D341Med (cell line): ENCODE data around the gene THBS3.
A peak's percentile ranks its signal among the peaks of the same experiment; 100 is the strongest.
"Not testable (repeated sequence)": the region's sequence is repeated elsewhere in the genome, so short reads cannot be mapped to it uniquely, and the experiment has no call there.

ENCODE experiments used
- DNase-seq: peaks from one replicate; pipeline ENCODE4 v3.0.0; 2012; ENCODE audit warnings: low spot score

The THBS3 gene

GRCh38 chr1:155233502-155233901 lies 25.8 kb upstream of the THBS3 start:
- not testable (repeated sequence) for DNase-seq

GRCh38 chr1:155232001-155232978 lies 24.6 kb upstream of the THBS3 start:
- not testable (repeated sequence) for DNase-seq

- DNase-seq = not testable (repeated sequence)
These were observed 23.6 kb upstream of the THBS3 start for GRCh38 chr1:155231302-155231701.

- DNase-seq = no peak
These were observed 20.4 kb upstream of the THBS3 start for GRCh38 chr1:155228096-155228427.

GRCh38 chr1:155227261-155228095 lies 19.8 kb upstream of the THBS3 start:
- DNase-seq = peak; percentile 99

GRCh38 chr1:155226910-155227260 lies 19.2 kb upstream of the THBS3 start:
- peak; percentile 76 for DNase-seq

- peak; percentile 82 for DNase-seq
These were observed 18.7 kb upstream of the THBS3 start for GRCh38 chr1:155226188-155226909.

- DNase-seq = not testable (repeated sequence)
These were observed 17.7 kb upstream of the THBS3 start for GRCh38 chr1:155225404-155225759.

- no peak for DNase-seq
These were observed 15.3 kb upstream of the THBS3 start for GRCh38 chr1:155223047-155223446.

GRCh38 chr1:155220211-155220965 lies 12.7 kb upstream of the THBS3 start:
- not testable (repeated sequence) for DNase-seq

- no peak for DNase-seq
These were observed 11.9 kb upstream of the THBS3 start for GRCh38 chr1:155219592-155220031.

GRCh38 chr1:155218854-155219591 lies 11.3 kb upstream of the THBS3 start:
- DNase-seq = no peak

GRCh38 chr1:155214702-155215101 lies 7.0 kb upstream of the THBS3 start:
- DNase-seq = not testable (repeated sequence)

GRCh38 chr1:155212051-155212440 lies 4.3 kb upstream of the THBS3 start:
- DNase-seq = not testable (repeated sequence)

GRCh38 chr1:155211381-155212050 lies 3.8 kb upstream of the THBS3 start:
- DNase-seq = not testable (repeated sequence)

- DNase-seq = no peak
These were observed 2.8 kb upstream of the THBS3 start for GRCh38 chr1:155210314-155211104.

GRCh38 chr1:155209312-155209721 lies 1.6 kb upstream of the THBS3 start:
- no peak for DNase-seq

GRCh38 chr1:155208541-155209311 lies 1.0 kb upstream of the THBS3 start, which contains the start of gene MTX1:
MTX1 (plus strand) TSS chr1:155208695; CDS start chr1:155208805, 110 bp downstream.
- DNase-seq = peak; percentile 93
